K562 (cell line): ENCODE data around the gene C9orf50. TPM values are rescaled to one million over a fixed set of nuclear protein-coding genes. Genes with fewer than 3 reads are reported as not detected.

ENCODE experiments used
- ATAC-seq: fragments of 200-7000 bp; cut with Tn5 transposase; 3 replicates; pipeline ENCODE4 v1.9.1; 2020; ENCODE audit warnings: moderate library complexity
- BruUV-seq: library from RNA; stranded (reverse); fragments of 400-500 nt; replicated peaks from 2 replicates; lab custom pipeline; 2021; lab: Mats Ljungman, UMichigan
- CTCF ChIA-PET: fragments of 300-600 bp; formaldehyde crosslinking; extraction: SDS; loops from one replicate; lab custom pipeline; 2021; ENCODE audit warnings: low intra/inter-chr PET ratio; lab: Yijun Ruan, JAX
- POLR2A ChIA-PET: fragments of 300-600, 350-650 bp; sonication (Branson Sonifier 250); formaldehyde crosslinking; extraction: SDS; loops from one replicate; lab custom pipeline; 2021; ENCODE audit warnings: antibody characterized with exemption, inconsistent platforms; lab: Yijun Ruan, JAX
- DNase-seq, 4 experiments: peaks; one replicate each; pipeline versions ENCODE4 v3.0.0 to v3.0.0-alpha.2; 2011 to 2018; ENCODE audit warnings: low spot score in 3 of 4, mixed read lengths in 3 of 4; ENCODE audit errors: extremely low read depth in 1 of 4
- FAIRE-seq: peaks from 2 replicates; lab custom pipeline; 2011; peaks lifted over from hg19 to GRCh38; lab: Jason Lieb, UNC
- H2AFZ ChIP-seq: 2 replicates; pipeline ENCODE4 v1.6.0; 2011; ENCODE audit warnings: low read depth, low read length, control low read depth, inconsistent platforms
- H3K27ac ChIP-seq: fragments of 200-600 bp; 3 replicates; pipeline ENCODE4 v1.8.0; 2011; ENCODE audit warnings: low read depth, mild to moderate bottlenecking, control low read depth, inconsistent platforms, low read length, moderate library complexity, mixed read lengths; ENCODE audit errors: extremely low read depth
- H3K27me3 ChIP-seq, 2 experiments: fragments of 300-600 bp in 1 of 2; 2 replicates in 1 of 2; 3 replicates in 1 of 2; pipeline versions ENCODE4 v1.6.0 to v1.8.0; 2011; ENCODE audit warnings: inconsistent platforms in 2 of 2, low read length in 2 of 2, mild to moderate bottlenecking in 1 of 2, mixed read lengths in 1 of 2, moderate library complexity in 1 of 2; ENCODE audit not compliant: control insufficient read depth in 2 of 2, insufficient read depth in 2 of 2
- H3K36me3 ChIP-seq: fragments of 300-600 bp; 3 replicates; pipeline ENCODE4 v1.8.0; 2011; ENCODE audit warnings: mild to moderate bottlenecking, low read length, inconsistent platforms; ENCODE audit not compliant: control insufficient read depth, insufficient read depth
- H3K4me1 ChIP-seq, 2 experiments: fragments of 200-600 bp in 1 of 2; replicated peaks in 1 of 2; 2 replicates in 1 of 2; 3 replicates in 1 of 2; pipeline versions ENCODE4 v1.5.1 to v1.8.0; 2011; ENCODE audit warnings: inconsistent platforms in 2 of 2, low read length in 2 of 2, mild to moderate bottlenecking in 1 of 2, mixed read lengths in 1 of 2, moderate library complexity in 1 of 2; ENCODE audit not compliant: control insufficient read depth in 2 of 2, insufficient read depth in 2 of 2
- H3K4me2 ChIP-seq: 2 replicates; pipeline ENCODE4 v1.6.1; 2011; ENCODE audit warnings: low read length, control low read depth, inconsistent platforms, mixed read lengths; ENCODE audit not compliant: insufficient read depth
- H3K4me3 ChIP-seq: fragments of 200-600 bp; sonication (generic), shearing (Covaris generic); 2 replicates; pipeline ENCODE4 v1.5.1; 2016; ENCODE audit warnings: control low read depth, inconsistent platforms
- H3K79me2 ChIP-seq: fragments of 200-600 bp; 3 replicates; pipeline ENCODE4 v1.8.0; 2011; ENCODE audit warnings: low read length, inconsistent platforms; ENCODE audit not compliant: control insufficient read depth, insufficient read depth
- H3K9ac ChIP-seq, 2 experiments: 2 replicates each; pipeline versions ENCODE4 v1.6.0 to v1.6.1; 2011; ENCODE audit warnings: low read depth in 2 of 2, low read length in 2 of 2, control low read depth in 1 of 2, inconsistent platforms in 1 of 2, mild to moderate bottlenecking in 1 of 2, mixed read lengths in 1 of 2; ENCODE audit not compliant: insufficient read depth in 1 of 2
- H3K9me1 ChIP-seq: one replicate; pipeline ENCODE4 v1.6.0; 2011; ENCODE audit warnings: inconsistent platforms, mild to moderate bottlenecking, low read length, moderate library complexity; ENCODE audit not compliant: control insufficient read depth, insufficient read depth
- H3K9me3 ChIP-seq: replicated peaks from 2 replicates; pipeline ENCODE4 v1.5.1; 2011; ENCODE audit warnings: low read depth, low read length, inconsistent platforms; ENCODE audit not compliant: control insufficient read depth, insufficient read depth
- H4K20me1 ChIP-seq: replicated peaks from 2 replicates; pipeline ENCODE4 v1.6.1; 2011; ENCODE audit warnings: low read length, inconsistent platforms, mixed read lengths; ENCODE audit not compliant: control insufficient read depth, insufficient read depth
- CREB1 ChIP-seq, 2 experiments: sonication (generic) in 1 of 2; formaldehyde crosslinking in 1 of 2; IDR thresholded peaks; 2 replicates each; pipeline versions ENCODE4 v1.6.1 to v1.8.0; 2012 to 2022; ENCODE audit warnings: inconsistent platforms in 1 of 2, mild to moderate bottlenecking in 1 of 2, missing genetic modification reagents in 1 of 2, moderate library complexity in 1 of 2
- JUNB ChIP-seq: fragments of 450-650 bp; formaldehyde crosslinking; conservative IDR thresholded peaks from 2 replicates; pipeline ENCODE4 v1.4.0; 2020; ENCODE audit warnings: mild to moderate bottlenecking
- MTA3 ChIP-seq: fragments of 450-650 bp; formaldehyde crosslinking; IDR thresholded peaks from 2 replicates; pipeline ENCODE4 v1.6.1; 2017; ENCODE audit warnings: mild to moderate bottlenecking, borderline replicate concordance
- PHF21A ChIP-seq: fragments of 450-650 bp; IDR thresholded peaks from 2 replicates; pipeline ENCODE4 v1.6.1; 2017; ENCODE audit warnings: low read depth, borderline replicate concordance
- PHTF2 ChIP-seq: fragments of 250-450 bp; sonication (Bioruptor Pico); IDR thresholded peaks from 2 replicates; pipeline ENCODE4 v1.5.0; 2021; ENCODE audit warnings: mild to moderate bottlenecking
- SMARCA5 ChIP-seq: fragments of 450-650 bp; IDR thresholded peaks from 2 replicates; pipeline ENCODE4 v1.6.1; 2016
- STAT5B ChIP-seq: fragments of 250-450 bp; sonication (Bioruptor Pico); IDR thresholded peaks from 2 replicates; pipeline ENCODE4 v1.8.0; 2021; ENCODE audit warnings: mild to moderate bottlenecking, inconsistent platforms
- SUPT5H ChIP-seq: fragments of 450-650 bp; IDR thresholded peaks from 2 replicates; pipeline ENCODE4 v1.6.1; 2016
- ZNF282 ChIP-seq: sonication (generic); formaldehyde crosslinking; IDR thresholded peaks from 2 replicates; pipeline ENCODE4 v1.8.1; 2023; ENCODE audit warnings: missing genetic modification reagents
- WGBS: fragments of 100-300 bp; shearing (Covaris generic); methylation state at CpG from one replicate; pipeline ENCODE4 v1.1.6; 2016; ENCODE audit warnings: low coverage, mixed read lengths; ENCODE audit not compliant: insufficient coverage; ENCODE audit errors: missing lambda C conversion rate; 5-methylcytosine and 5-hydroxymethylcytosine counted together
- in situ Hi-C: fragments of 300-500 bp; cut with MboI; formaldehyde crosslinking; loops from 4 replicates; pipeline ENCODE4 v1.15.0; 2018; ENCODE audit warnings: inconsistent platforms, mixed read lengths
- intact Hi-C: fragments of 100-400 bp; cut with micrococcal nuclease; formaldehyde crosslinking; loops from 2 replicates; pipeline ENCODE4 v1.14.2; 2022
- polyA plus RNA-seq, 8 experiments: library from polyadenylated mRNA; depleted of rRNA in 4 of 8; stranded (reverse) in 5 of 8; unstranded in 3 of 8; fragments of >200 nt; fragmentation: Nextera tagmentation in 2 of 8; fragmentation: Illumina TruSeq in 1 of 8; extraction: Ambion mirVana in 2 of 8; extraction: Trizol in 1 of 8; gene quantifications; 2 replicates each; pipeline versions ENCODE4 v1.2.1 to v1.2.3, GENCODE V29; 2011 to 2014; ENCODE audit warnings: inconsistent platforms in 1 of 8, missing spikeins in 1 of 8
- total RNA-seq, 7 experiments: library from RNA; depleted of rRNA in 6 of 7; stranded (reverse); fragments of >200 nt in 6 of 7; fragmentation: Illumina TruSeq in 2 of 7; extraction: Trizol in 2 of 7; gene quantifications; 2 replicates each; pipeline versions ENCODE4 v1.2.1 to v1.2.3, GENCODE V29; 2011 to 2021; ENCODE audit warnings: low replicate concordance in 1 of 7
- TF ChIP-seq, protein P1 (sequence below): fragments of 450-650 bp; IDR thresholded peaks from 2 replicates; pipeline ENCODE4 v1.6.1; 2017; ENCODE audit warnings: antibody characterized with exemption
- TF ChIP-seq, protein P2 (sequence below): fragments of 250-450 bp; sonication (Bioruptor Pico); IDR thresholded peaks from 2 replicates; pipeline ENCODE4 v1.6.1; 2021; ENCODE audit warnings: mild to moderate bottlenecking

C9orf50 gene
- total and polyA plus RNA-seq, 9 of the 15 experiments (the other 6 are each of a cell fraction or from before 2014, with no cell fraction given): not detected

DNA sequence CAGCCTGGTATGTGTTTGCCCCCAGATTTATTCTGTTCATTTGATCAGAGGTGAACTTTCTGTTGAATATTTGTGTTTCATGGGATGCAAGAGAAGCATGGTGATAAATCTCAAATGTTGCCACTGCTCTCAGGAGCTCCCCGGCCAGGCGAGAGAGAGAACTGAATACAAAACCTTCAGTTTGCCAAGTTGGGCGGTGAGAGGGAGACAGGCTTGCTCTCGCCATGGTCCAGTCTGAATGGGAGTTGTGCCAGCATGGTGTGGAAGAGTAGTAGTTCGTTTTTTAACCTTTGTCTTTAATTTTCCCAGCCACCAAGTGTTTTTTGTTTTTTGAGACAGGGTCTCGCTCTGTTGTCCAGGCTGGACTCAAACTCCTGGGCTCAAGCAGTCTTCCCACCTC, 7.8 kb upstream of the C9orf50 start:
- FAIRE-seq: no peak
- peak overlapping the region in 1 of 2 experiments; percentile 75; a peak in 1 of 4 replicates for H3K9ac ChIP-seq
- no peak for ATAC-seq
- no peak for DNase-seq
- no peak overlapping the region for H3K4me2 ChIP-seq
- TF ChIP-seq SUPT5H: no peak
- TF ChIP-seq, protein P1, sequence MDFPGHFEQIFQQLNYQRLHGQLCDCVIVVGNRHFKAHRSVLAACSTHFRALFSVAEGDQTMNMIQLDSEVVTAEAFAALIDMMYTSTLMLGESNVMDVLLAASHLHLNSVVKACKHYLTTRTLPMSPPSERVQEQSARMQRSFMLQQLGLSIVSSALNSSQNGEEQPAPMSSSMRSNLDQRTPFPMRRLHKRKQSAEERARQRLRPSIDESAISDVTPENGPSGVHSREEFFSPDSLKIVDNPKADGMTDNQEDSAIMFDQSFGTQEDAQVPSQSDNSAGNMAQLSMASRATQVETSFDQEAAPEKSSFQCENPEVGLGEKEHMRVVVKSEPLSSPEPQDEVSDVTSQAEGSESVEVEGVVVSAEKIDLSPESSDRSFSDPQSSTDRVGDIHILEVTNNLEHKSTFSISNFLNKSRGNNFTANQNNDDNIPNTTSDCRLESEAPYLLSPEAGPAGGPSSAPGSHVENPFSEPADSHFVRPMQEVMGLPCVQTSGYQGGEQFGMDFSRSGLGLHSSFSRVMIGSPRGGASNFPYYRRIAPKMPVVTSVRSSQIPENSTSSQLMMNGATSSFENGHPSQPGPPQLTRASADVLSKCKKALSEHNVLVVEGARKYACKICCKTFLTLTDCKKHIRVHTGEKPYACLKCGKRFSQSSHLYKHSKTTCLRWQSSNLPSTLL: no peak
- TF ChIP-seq STAT5B (CRISPR knock-in tag): no peak
- TF ChIP-seq CREB1 (IDR thresholded peaks at IDR 0.05): no peak
- TF ChIP-seq CREB1 (CRISPR knock-in tag; IDR thresholded peaks at IDR 0.05): no peak
- no peak for TF ChIP-seq SMARCA5
- no peak for TF ChIP-seq ZNF282 (CRISPR knock-in tag)
- no peak for TF ChIP-seq JUNB
- TF ChIP-seq PHTF2: no peak
- no peak for TF ChIP-seq MTA3
- TF ChIP-seq, protein P2, sequence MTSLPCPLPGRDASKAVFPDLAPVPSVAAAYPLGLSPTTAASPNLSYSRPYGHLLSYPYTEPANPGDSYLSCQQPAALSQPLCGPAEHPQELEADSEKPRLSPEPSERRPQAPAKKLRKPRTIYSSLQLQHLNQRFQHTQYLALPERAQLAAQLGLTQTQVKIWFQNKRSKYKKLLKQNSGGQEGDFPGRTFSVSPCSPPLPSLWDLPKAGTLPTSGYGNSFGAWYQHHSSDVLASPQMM (CRISPR knock-in tag): no peak
- TF ChIP-seq PHF21A: no peak
- peaks cover 64% of the 10 kb centered on the region for H3K36me3 ChIP-seq
- WGBS: 74% methylated on average over 6 of the region's 6 CpGs
- H3K9me3 ChIP-seq: no peaks in the 10 kb centered on the region
- no peak overlapping the region for H3K4me3 ChIP-seq
- no TSS peak for BruUV-seq
- ChIA-PET CTCF (no interaction called here), POLR2A (interaction anchor here (0.7 to 1.7 kb wide), 3 partner anchors 8 to 558 kb away, joined by 3 to 4 read pairs (median 3); no protein-coding TSS in a partner anchor)
- H3K27ac ChIP-seq: no peak overlapping the region
- in situ Hi-C loops (no loop called here), intact Hi-C loops (no loop called here)
- H2AFZ ChIP-seq: no peak overlapping the region
- peaks cover 33 to 53% of the 10 kb centered on the region in 2 experiments for H3K4me1 ChIP-seq
- H4K20me1 ChIP-seq: peaks cover 54% of the 10 kb centered on the region
- H3K79me2 ChIP-seq: peaks cover 71% of the 10 kb centered on the region
- H3K9me1 ChIP-seq: no peaks in the 10 kb centered on the region
- no peaks in the 10 kb centered on the region for H3K27me3 ChIP-seq
